ENCODE measurements around the gene MRPL44.

MRPL44 gene

DNA sequence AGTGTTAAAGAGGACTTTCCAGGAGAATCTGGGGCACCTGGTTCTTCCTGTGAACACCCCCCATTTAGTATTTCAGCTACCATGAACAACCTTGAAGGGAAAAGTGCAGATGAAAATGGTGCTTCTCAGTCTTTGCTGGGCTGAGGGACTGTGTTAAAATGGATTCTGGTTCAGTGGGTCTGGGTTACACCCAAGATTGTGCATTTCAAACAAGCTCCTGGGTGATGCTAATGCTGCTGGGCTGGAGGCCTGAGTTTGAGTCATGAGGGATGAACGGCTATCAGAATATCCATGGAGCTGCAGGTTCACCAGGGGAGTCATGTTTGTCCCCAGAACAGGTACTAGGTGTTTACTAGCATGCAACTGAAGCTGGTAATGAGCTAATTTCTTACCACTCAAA lies 24.0 kb downstream of the MRPL44 start:
- H3K4me3 ChIP-seq (ENCODE audit: low read depth, low read length), result no peak overlapping the region
- TF ChIP-seq CTCF (IDR thresholded peaks at IDR 0.05; ENCODE audit: low read depth, low read length, missing control alignments), result no peak
- no peak for DNase-seq (ENCODE audit: low read depth)

GRCh38 chr2:223989206-223989855 lies 32.1 kb downstream of the MRPL44 start:
- no peak for TF ChIP-seq CTCF (IDR thresholded peaks at IDR 0.05; ENCODE audit: low read depth, low read length, missing control alignments)
- no peak for DNase-seq (ENCODE audit: low read depth)
- H3K4me3 ChIP-seq (ENCODE audit: low read depth, low read length), result no peak overlapping the region

GRCh38 chr2:223989856-223990232 lies 32.6 kb downstream of the MRPL44 start:
- no peak overlapping the region for H3K4me3 ChIP-seq (ENCODE audit: low read depth, low read length)
- TF ChIP-seq CTCF (IDR thresholded peaks at IDR 0.05; ENCODE audit: low read depth, low read length, missing control alignments), result no peak
- DNase-seq (ENCODE audit: low read depth), result no peak

DNA sequence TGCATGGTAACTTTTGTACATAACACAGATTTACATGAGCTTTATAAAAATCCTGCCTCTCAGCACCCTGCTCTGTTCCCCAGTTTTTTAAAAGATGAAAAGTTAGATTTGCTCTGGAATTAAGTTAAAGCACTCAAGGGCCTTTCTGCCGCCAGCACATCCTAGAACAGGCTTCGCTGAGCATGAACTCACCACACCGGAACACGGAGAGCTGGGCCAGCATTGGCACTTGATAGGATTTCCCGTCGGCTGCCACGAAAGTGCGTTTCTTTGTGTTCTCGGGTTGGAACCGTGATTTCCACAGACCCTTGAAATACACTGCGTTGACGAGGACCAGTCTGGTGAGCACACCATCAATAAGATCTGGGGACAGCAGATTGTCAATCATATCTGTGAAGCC lies 34.3 kb downstream of the MRPL44 start:
- DNase-seq (ENCODE audit: low read depth), result no peak
- no peak overlapping the region for H3K4me3 ChIP-seq (ENCODE audit: low read depth, low read length)
- no peak for TF ChIP-seq CTCF (IDR thresholded peaks at IDR 0.05; ENCODE audit: low read depth, low read length, missing control alignments)

DNA sequence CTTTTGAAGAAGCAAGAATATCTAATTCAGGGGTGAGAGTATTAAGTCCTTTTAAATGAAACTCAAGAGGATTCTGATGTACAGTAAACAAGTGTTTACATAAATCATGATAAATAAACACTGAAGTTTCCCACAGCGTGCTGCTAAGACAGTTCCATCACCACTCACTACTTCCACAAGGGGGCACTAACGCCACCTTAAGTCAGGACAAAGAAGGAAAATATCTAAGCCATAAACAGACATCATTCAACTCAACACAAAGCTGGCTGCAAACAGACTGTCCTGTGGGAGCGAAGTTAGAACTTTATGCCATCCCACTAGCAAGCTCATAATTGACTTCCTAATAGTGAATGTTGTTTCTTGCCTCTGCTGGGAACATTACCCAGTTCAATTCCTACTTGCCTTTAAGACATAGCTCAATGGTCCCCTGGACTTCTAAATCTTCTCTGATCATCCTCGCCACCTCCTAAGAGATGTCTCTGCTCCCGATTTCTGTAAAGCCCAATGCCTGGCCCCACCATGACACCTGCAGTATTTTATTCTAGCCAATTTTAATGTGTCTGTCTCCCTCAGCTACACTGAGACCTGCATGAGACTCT lies 36.5 kb downstream of the MRPL44 start:
- peak; percentile 75 for TF ChIP-seq CTCF (IDR thresholded peaks at IDR 0.05; ENCODE audit: low read depth, low read length, missing control alignments)
- no peak overlapping the region for H3K4me3 ChIP-seq (ENCODE audit: low read depth, low read length)
- peak; percentile 42 for DNase-seq (ENCODE audit: low read depth)

- TF ChIP-seq CTCF (IDR thresholded peaks at IDR 0.05; ENCODE audit: low read depth, low read length, missing control alignments), result no peak
- no peak for DNase-seq (ENCODE audit: low read depth)
These were observed 37.4 kb downstream of the MRPL44 start for GRCh38 chr2:223994562-223995162.

More at GRCh38 chr2:223994562-223995162, 37.4 kb downstream of the MRPL44 start:
- H3K4me3 ChIP-seq (ENCODE audit: low read depth, low read length), result no peak overlapping the region
